Stimulated activated CD8-positive, alpha-beta memory T cell treated with anti-CD3 and anti-CD28 coated beads, Interleukin-12 subunit alpha, Interleukin-12 subunit beta, amount 100 ng/mL, for 24 hours (primary cell): ENCODE data around the gene IAPP.
"Not testable (repeated sequence)": the region's sequence is repeated elsewhere in the genome, so short reads cannot be mapped to it uniquely, and the experiment has no call there.

Source experiments
- DNase-seq: peaks from one replicate; pipeline ENCODE4 v3.0.0-alpha.2; 2020; ENCODE audit errors: extremely low read depth

The IAPP gene

GRCh38 chr12:21372602-21373001 is at the start of gene IAPP:
TSS of gene IAPP (plus strand) at chr12:21372902. CDS start at chr12:21373352, 450 bp downstream.
- no peak for DNase-seq

DNA sequence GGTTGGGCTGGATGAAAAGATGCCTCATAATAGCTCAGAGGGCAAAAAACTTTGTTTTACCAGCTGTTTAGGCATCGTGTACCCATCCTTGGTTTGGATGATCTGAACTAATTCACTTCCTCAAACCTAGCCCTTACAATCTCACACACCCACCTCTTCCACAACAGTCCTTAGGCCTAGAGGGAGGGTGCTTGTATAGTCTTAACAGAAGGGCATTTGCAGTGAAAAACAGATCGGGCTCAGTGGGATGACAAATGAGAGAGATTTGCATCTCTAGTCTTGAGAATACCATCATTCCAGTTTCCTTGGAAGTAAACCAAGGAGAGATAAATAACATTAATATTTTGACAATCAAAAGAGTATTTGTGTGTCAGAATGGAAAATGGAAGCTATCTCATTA is 49.0 kb upstream of the IAPP start:
- DNase-seq, result no peak

GRCh38 chr12:21324551-21324950 is 48.2 kb upstream of the IAPP start:
- DNase-seq, result no peak

DNA sequence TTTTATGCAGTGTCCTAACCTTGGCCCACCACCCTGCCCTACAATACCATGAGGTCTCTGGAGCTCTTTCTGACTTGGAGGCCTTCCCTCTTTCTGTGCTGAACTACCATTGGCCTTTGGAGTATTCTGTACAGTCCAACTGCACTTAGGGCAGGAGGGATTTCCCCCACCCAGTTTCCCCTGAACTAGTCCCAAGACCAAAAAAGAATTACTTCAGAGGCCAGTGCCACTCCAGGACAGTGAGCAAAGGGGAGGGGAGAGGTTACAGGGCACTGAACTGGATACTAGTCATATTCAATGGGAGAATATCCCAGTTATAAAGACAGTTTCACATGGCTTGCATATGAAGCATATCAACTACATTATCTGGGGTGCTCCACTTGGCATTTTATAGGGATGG is 44.1 kb upstream of the IAPP start:
- no peak for DNase-seq

DNA sequence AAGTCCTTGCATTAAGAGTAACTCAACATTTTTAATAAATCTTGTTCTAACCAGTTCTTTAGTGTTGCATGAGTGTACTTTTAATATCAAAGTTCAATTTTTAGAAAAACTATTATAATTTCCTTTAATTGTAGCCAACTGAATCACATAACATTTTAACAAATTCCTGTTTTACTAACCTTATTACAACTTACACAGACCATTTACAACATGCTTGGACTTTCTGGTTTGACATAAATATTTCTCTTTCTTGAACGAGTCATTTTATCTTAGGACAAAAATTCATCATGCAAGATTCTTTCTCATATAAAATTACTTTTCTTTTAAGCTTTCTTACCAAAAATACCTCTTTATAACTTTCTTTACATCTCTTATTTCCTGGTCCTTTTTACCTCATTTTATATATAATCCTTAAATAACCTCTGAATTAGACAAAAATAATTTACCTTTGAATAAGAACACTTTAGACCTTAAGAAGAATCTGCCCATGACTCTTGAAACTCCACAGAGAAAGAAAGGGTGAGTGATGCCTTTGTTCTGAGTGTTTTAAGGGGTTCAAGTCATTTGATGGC is 41.9 kb upstream of the IAPP start:
- no peak for DNase-seq

- DNase-seq, result no peak
Measured at GRCh38 chr12:21334771-21335325, 37.9 kb upstream of the IAPP start, which contains the start of gene SLCO1A2. TSS of gene SLCO1A2 (minus strand) at chr12:21334917. CDS start at chr12:21334647, 270 bp downstream.

DNA sequence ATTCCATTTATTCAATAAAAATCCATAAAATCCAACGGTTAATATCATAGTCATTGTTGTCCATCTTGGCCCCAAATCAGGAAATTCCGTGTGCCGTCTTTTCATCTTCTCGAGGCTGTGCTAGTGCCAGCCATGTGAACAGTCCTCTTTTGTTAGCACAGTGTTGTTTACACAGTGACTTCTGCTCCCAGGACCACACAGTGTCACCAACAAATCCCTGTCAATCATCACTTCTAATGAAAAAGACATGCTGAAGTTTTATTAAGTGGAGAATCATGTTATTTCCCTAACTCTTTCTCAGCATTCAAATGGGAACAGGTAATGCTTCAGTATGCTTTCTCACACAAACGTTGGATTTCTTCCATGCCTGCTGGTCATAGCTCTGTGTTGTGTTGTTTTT is 36.0 kb upstream of the IAPP start:
- no peak for DNase-seq

GRCh38 chr12:21337453-21337852 is 35.2 kb upstream of the IAPP start:
- no peak for DNase-seq

- no peak for DNase-seq
Measured at GRCh38 chr12:21337959-21338744, 34.5 kb upstream of the IAPP start.

DNA sequence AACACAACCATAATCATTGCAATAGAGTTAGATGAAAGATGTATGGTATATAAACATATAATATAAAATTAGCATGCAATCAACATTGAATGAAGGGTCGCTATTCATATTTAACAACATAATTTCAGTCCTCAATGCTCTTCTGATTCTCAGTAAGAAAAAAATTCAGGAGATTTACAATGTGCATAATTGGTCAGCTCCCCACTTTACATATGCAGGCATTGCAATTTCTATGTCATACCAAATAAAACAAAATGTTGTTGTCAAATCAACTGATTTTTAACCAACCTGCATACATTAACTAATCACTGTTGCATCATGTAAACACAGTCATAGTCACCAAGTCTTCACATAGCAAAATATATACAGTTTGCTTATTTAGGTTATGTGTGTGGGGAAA is 32.8 kb upstream of the IAPP start:
- no peak for DNase-seq

- no peak for DNase-seq
Measured at GRCh38 chr12:21340403-21340802, 32.3 kb upstream of the IAPP start.

DNA sequence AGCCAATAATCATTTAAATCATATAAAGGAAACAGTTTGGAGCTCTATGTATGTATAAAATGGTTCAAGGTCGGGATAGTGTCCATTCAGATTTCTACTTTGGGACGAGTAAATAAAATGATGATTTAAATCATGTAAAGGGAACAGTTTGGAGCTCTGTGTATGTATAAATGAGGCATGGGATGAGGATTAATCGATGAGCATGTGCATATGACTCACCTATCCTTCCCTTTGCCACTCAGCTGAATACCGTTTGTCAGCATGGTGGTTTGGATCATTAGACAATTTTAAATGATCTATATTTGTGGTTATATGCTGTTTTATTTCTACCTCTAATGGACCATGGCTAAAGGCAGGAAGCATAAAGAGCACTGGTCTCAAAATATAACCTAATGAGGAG is 30.9 kb upstream of the IAPP start:
- DNase-seq, result no peak

- no peak for DNase-seq
Measured at GRCh38 chr12:21343636-21344035, 29.1 kb upstream of the IAPP start.

- no peak for DNase-seq
Measured at GRCh38 chr12:21346542-21347205, 26.0 kb upstream of the IAPP start.

DNA sequence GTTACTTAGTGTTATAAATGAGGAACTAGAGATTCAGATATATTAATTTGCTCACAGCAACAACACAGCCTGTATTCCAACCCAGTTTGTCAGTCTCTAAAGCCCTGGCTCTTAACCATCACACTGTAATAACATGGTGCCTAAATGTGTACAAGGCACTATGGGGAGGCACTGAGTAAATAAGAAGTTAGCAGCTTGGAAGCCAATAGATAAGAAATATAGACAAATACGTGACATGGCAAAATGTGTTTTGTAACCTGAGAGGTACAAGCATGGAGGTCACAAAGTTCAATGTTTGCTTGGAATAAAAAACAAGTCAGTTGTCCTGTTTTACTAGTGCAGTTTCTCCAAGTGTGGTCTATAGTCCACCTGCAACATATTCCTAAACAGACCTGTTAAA is 21.7 kb upstream of the IAPP start:
- no peak for DNase-seq

DNA sequence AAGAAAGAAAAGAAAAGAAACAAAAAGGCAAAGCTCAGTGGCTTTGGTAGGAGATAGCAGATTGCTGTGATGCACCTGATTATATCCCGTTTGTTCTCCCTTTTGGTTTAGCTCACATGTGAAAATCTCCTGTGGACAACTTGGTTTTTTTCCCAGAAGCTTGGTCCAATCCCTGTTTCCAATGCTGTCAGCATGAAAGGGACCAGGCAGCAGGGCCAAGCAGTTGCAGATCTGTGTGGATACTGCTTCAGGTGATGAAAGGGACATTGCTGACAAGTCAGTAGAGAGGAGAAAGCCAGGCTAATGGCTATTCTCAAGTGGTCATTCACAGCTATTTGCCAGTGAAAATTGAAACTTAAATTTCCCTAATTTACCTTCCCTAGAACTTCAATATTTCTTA is 19.2 kb upstream of the IAPP start:
- DNase-seq, result no peak

- DNase-seq, result no peak
Measured at GRCh38 chr12:21353948-21354347, 18.8 kb upstream of the IAPP start.

- DNase-seq, result no peak
Measured at GRCh38 chr12:21354641-21355040, 18.1 kb upstream of the IAPP start.

DNA sequence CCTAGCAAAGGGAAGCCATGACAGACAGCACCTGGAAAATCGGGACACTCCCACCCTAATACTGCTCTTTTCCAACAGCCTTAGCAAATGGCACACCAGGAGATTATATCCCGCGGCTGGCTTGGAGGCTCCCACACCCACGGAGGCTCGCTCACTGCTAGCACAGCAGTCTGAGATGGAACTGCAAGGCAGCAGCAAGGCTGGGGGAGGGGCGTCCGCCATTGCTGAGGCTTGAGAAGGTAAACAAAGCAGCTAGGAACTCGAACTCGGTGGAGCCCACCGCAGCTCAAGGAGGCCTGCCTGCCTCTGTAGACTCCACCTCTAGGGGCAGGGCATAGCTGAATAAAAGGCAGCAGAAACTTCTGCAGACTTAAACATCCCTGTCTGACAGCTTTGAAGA is 12.1 kb upstream of the IAPP start:
- not testable (repeated sequence) for DNase-seq

DNA sequence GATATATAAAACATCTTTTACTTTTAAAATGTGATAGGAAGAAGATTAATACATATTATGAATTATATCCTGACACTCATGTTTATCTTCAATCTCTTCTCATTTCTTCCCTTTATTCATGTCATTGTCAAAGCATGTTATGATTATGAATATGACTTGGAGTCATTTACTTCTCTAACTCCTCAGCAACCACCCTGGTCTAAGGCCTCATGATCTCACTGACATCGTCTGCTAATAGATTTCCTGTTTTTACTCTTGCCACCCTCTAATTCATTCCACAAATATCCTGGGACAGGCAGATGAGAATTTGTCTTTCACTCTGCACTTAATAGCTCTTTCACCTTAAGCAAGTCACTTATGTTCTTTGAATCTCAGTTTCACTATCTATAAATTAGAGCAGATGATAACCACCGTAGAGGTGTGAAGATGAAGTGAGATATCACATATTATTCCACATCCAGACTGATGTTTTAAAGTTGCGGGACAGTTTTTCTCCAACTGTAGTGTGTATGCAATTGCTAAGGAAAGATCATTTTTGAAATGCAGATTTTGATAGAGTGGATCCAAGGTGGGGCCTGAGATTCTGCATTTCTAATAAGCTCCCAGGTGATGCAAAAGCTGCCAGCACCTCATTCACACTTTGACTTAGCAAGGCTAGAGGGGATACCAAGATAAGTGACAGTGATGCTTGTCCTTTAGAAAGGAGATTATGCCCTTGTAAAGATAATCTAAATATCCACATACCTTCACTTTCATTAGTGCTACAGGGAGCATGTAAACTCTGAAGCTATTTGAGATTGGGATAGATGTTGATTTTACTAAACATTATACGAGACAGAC is 3.3 kb upstream of the IAPP start:
- no peak for DNase-seq

DNA sequence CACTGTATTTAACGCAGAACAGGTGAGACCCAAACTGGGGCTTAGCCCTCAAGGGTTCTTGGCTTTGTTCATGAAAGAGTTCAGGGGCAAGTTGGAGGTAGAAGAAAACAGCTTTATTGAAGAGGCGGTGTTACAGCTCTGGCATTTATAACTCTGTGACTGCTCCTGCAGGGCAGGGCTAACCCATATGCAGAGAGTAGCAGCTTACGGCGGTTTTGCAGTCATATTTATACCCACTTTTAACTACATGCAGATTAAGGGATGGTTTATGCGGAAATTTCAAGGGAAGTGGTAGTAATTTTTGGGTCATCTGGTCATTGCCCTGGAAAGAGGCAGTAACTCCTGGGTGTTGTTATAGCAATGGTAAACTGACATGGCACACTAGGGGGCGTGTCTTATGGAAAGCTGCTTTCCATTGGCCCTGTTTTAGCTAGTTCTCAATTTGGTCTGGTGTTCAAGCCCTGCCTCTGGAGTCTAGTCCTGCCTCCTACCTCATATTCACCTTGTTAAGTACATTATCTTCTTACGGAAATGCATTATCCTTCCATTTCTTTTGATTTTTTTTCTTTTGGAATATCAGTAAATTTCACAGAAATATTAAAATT is 1.8 kb upstream of the IAPP start:
- no peak for DNase-seq
